NCI-H526 treated with DMSO at 0.1 percent for 48 hours (cell line): ENCODE data around the gene SFMBT2.

ENCODE experiments used
- DNase-seq: peaks from one replicate; lab custom pipeline; 2025; lab: John Stamatoyannopoulos, UW

The SFMBT2 gene

GRCh38 chr10:7298495-7298894, 112.3 kb downstream of the SFMBT2 start:
- no peak for DNase-seq

- no peak for DNase-seq
Measured at GRCh38 chr10:7297094-7297493, 113.7 kb downstream of the SFMBT2 start.

GRCh38 chr10:7296648-7297047, 114.2 kb downstream of the SFMBT2 start:
- DNase-seq, result no peak

GRCh38 chr10:7296076-7296475, 114.8 kb downstream of the SFMBT2 start:
- no peak for DNase-seq

- DNase-seq, result no peak
Measured at GRCh38 chr10:7293378-7293920, 117.4 kb downstream of the SFMBT2 start.

GRCh38 chr10:7291487-7292270, 119.2 kb downstream of the SFMBT2 start:
- DNase-seq, result no peak

- DNase-seq, result no peak
Measured at GRCh38 chr10:7288060-7288690, 122.7 kb downstream of the SFMBT2 start.

GRCh38 chr10:7287377-7287776, 123.5 kb downstream of the SFMBT2 start:
- DNase-seq, result no peak

GRCh38 chr10:7285522-7286322, 125.1 kb downstream of the SFMBT2 start:
- no peak for DNase-seq

GRCh38 chr10:7283246-7283645, 127.6 kb downstream of the SFMBT2 start:
- DNase-seq, result no peak

- no peak for DNase-seq
Measured at GRCh38 chr10:7282457-7282856, 128.4 kb downstream of the SFMBT2 start.

GRCh38 chr10:7281429-7281828, 129.4 kb downstream of the SFMBT2 start:
- DNase-seq, result no peak

- no peak for DNase-seq
Measured at GRCh38 chr10:7279303-7279702, 131.5 kb downstream of the SFMBT2 start.

GRCh38 chr10:7277867-7278266, 133.0 kb downstream of the SFMBT2 start:
- no peak for DNase-seq

- no peak for DNase-seq
Measured at GRCh38 chr10:7277432-7277831, 133.4 kb downstream of the SFMBT2 start.

GRCh38 chr10:7275761-7276440, 134.9 kb downstream of the SFMBT2 start:
- DNase-seq, result no peak

GRCh38 chr10:7274293-7274692, 136.5 kb downstream of the SFMBT2 start:
- DNase-seq, result no peak

GRCh38 chr10:7272008-7272407, 138.8 kb downstream of the SFMBT2 start:
- no peak for DNase-seq

GRCh38 chr10:7269988-7270387, 140.8 kb downstream of the SFMBT2 start:
- DNase-seq, result no peak

- no peak for DNase-seq
Measured at GRCh38 chr10:7267142-7267541, 143.7 kb downstream of the SFMBT2 start.

GRCh38 chr10:7265396-7266123, 145.3 kb downstream of the SFMBT2 start:
- DNase-seq, result no peak
